H1 (cell line): ENCODE measurements around the gene ATP11A. TPM values are rescaled to one million over a fixed set of nuclear protein-coding genes. Genes with fewer than 3 reads are reported as not detected.

Experiments
- CTCF ChIA-PET: fragments of 300-600 bp; sonication (Branson Sonifier 250); formaldehyde crosslinking; loops from one replicate; lab custom pipeline; 2021; ENCODE audit not compliant: partially characterized antibody; lab: Charles Lee
- POLR2A ChIA-PET: fragments of 300-600 bp; sonication (Branson Sonifier 250); formaldehyde crosslinking; loops from one replicate; lab custom pipeline; 2021; ENCODE audit warnings: inconsistent platforms; ENCODE audit not compliant: partially characterized antibody; lab: Charles Lee
- DNase-seq, 2 experiments: peaks; one replicate each; pipeline versions ENCODE4 v3.0.0 to v3.0.0-alpha.2; 2010 to 2022; ENCODE audit warnings: low spot score in 2 of 2, low read depth in 1 of 2, mixed read lengths in 1 of 2
- FAIRE-seq: peaks from 2 replicates; lab custom pipeline; 2011; peaks lifted over from hg19 to GRCh38; lab: Jason Lieb, UNC
- H2AFZ ChIP-seq: 2 replicates; pipeline ENCODE4 v1.8.1; 2012; ENCODE audit warnings: low read length, inconsistent platforms
- H2AK5ac ChIP-seq: 2 replicates; pipeline ENCODE4 v1.6.1; 2013; ENCODE audit warnings: low read depth, low read length
- H2BK120ac ChIP-seq: replicated peaks from 2 replicates; pipeline ENCODE3; 2013; ENCODE audit warnings: low read depth, low read length, inconsistent platforms
- H2BK12ac ChIP-seq: 2 replicates; pipeline ENCODE4 v1.6.1; 2013; ENCODE audit warnings: low read depth, low read length
- H2BK15ac ChIP-seq: 2 replicates; pipeline ENCODE4 v1.6.1; 2013; ENCODE audit warnings: low read length
- H2BK20ac ChIP-seq: 2 replicates; pipeline ENCODE4 v1.6.1; 2013; ENCODE audit warnings: low read length
- H2BK5ac ChIP-seq: 2 replicates; pipeline ENCODE4 v1.6.1; 2013; ENCODE audit warnings: low read depth, low read length
- H3K14ac ChIP-seq: 2 replicates; pipeline ENCODE4 v1.6.1; 2013; ENCODE audit warnings: inconsistent platforms; ENCODE audit not compliant: insufficient read length
- H3K18ac ChIP-seq: 2 replicates; pipeline ENCODE4 v1.6.1; 2013; ENCODE audit warnings: low read length; ENCODE audit errors: extremely low read depth
- H3K23ac ChIP-seq: 2 replicates; pipeline ENCODE4 v1.6.1; 2013; ENCODE audit warnings: inconsistent platforms; ENCODE audit not compliant: insufficient read length
- H3K23me2 ChIP-seq: 2 replicates; pipeline ENCODE4 v1.6.1; 2013; ENCODE audit warnings: low read depth, low read length
- H3K27ac ChIP-seq: 2 replicates; pipeline ENCODE4 v1.6.1; 2011; ENCODE audit warnings: low read depth, low read length, inconsistent platforms
- H3K27me3 ChIP-seq, 4 experiments: replicated peaks in 1 of 4; 1 replicate in 1 of 4; 2 replicates in 3 of 4; pipeline versions ENCODE4 v1.6.1 to v1.8.1; 2011 to 2013; ENCODE audit warnings: low read length in 3 of 4, mild to moderate bottlenecking in 3 of 4, inconsistent platforms in 2 of 4, mixed read lengths in 2 of 4, moderate library complexity in 1 of 4; ENCODE audit not compliant: control insufficient read depth in 3 of 4, insufficient read depth in 3 of 4; ENCODE audit errors: extremely low read depth in 1 of 4
- H3K36me3 ChIP-seq, 4 experiments: 2 replicates each; pipeline versions ENCODE4 v1.6.1 to v1.8.1; 2011 to 2013; ENCODE audit warnings: mild to moderate bottlenecking in 4 of 4, low read length in 3 of 4, moderate library complexity in 2 of 4, control low read depth in 1 of 4, inconsistent platforms in 1 of 4; ENCODE audit not compliant: insufficient read depth in 4 of 4, control insufficient read depth in 2 of 4
- H3K4ac ChIP-seq: replicated peaks from 2 replicates; pipeline ENCODE3; 2013; ENCODE audit warnings: low read length, low read depth, mixed read lengths, inconsistent platforms; ENCODE audit not compliant: insufficient read length
- H3K4me1 ChIP-seq, 4 experiments: replicated peaks in 1 of 4; 1 replicate in 1 of 4; 2 replicates in 3 of 4; pipeline versions ENCODE4 v1.6.1 to v1.8.1; 2011 to 2013; ENCODE audit warnings: low read length in 3 of 4, inconsistent platforms in 2 of 4, mixed read lengths in 1 of 4; ENCODE audit not compliant: insufficient read depth in 4 of 4, control insufficient read depth in 3 of 4
- H3K4me2 ChIP-seq, 2 experiments: 2 replicates each; pipeline versions ENCODE4 v1.6.1 to v1.8.1; 2011 to 2013; ENCODE audit warnings: low read depth in 2 of 2, low read length in 2 of 2, control low read depth in 1 of 2, inconsistent platforms in 1 of 2, mild to moderate bottlenecking in 1 of 2; ENCODE audit not compliant: insufficient read depth in 1 of 2
- H3K4me3 ChIP-seq, 4 experiments: fragments of 200-600, 300-600 bp in 1 of 4; sonication (generic), shearing (Covaris generic), sonication (Bioruptor Twin) in 1 of 4; 2 replicates each; pipeline versions ENCODE4 v1.5.1 to v1.8.1; 2011 to 2016; ENCODE audit warnings: low read length in 4 of 4, low read depth in 3 of 4, control low read depth in 2 of 4, inconsistent platforms in 2 of 4, mild to moderate bottlenecking in 2 of 4, mixed read lengths in 1 of 4, moderate library complexity in 1 of 4; ENCODE audit not compliant: insufficient read depth in 2 of 4; ENCODE audit errors: extremely low read depth in 1 of 4
- H3K56ac ChIP-seq: replicated peaks from 2 replicates; pipeline ENCODE3; 2013; ENCODE audit warnings: low read depth, mild to moderate bottlenecking, mixed read lengths, low read length, inconsistent platforms; ENCODE audit not compliant: insufficient read length
- H3K79me1 ChIP-seq: 2 replicates; pipeline ENCODE4 v1.6.1; 2013; ENCODE audit warnings: low read depth, low read length, control low read depth
- H3K79me2 ChIP-seq, 2 experiments: 2 replicates each; pipeline versions ENCODE4 v1.6.1 to v1.8.1; 2012 to 2013; ENCODE audit warnings: low read length in 2 of 2, mild to moderate bottlenecking in 2 of 2, inconsistent platforms in 1 of 2; ENCODE audit not compliant: insufficient read depth in 2 of 2, control insufficient read depth in 1 of 2
- H3K9ac ChIP-seq, 4 experiments: replicated peaks in 1 of 4; 1 replicate in 1 of 4; 2 replicates in 3 of 4; pipeline versions ENCODE4 v1.6.1 to v1.8.1; 2011 to 2013; ENCODE audit warnings: low read depth in 3 of 4, low read length in 3 of 4, control low read depth in 2 of 4, mild to moderate bottlenecking in 2 of 4, moderate library complexity in 2 of 4, inconsistent platforms in 1 of 4; ENCODE audit errors: extremely low read depth in 1 of 4
- H3K9me3 ChIP-seq, 2 experiments: 2 replicates each; pipeline versions ENCODE4 v1.6.1 to v1.8.1; 2012 to 2013; ENCODE audit warnings: mild to moderate bottlenecking in 2 of 2, moderate library complexity in 2 of 2, control low read depth in 1 of 2, inconsistent platforms in 1 of 2, low read depth in 1 of 2, low read length in 1 of 2, mixed read lengths in 1 of 2; ENCODE audit not compliant: insufficient read depth in 2 of 2
- H4K20me1 ChIP-seq, 2 experiments: replicated peaks in 1 of 2; 2 replicates each; pipeline versions ENCODE3 to v1.8.1; 2011 to 2013; ENCODE audit warnings: inconsistent platforms in 2 of 2, low read length in 2 of 2, mild to moderate bottlenecking in 1 of 2; ENCODE audit not compliant: insufficient read depth in 2 of 2, control insufficient read depth in 1 of 2
- H4K5ac ChIP-seq: 2 replicates; pipeline ENCODE4 v1.6.1; 2013; ENCODE audit warnings: low read length, low read depth, mixed read lengths, inconsistent platforms; ENCODE audit not compliant: insufficient read length
- H4K8ac ChIP-seq: 2 replicates; pipeline ENCODE4 v1.8.0; 2013; ENCODE audit warnings: mild to moderate bottlenecking, moderate library complexity, low read length, inconsistent platforms; ENCODE audit not compliant: insufficient read depth; ENCODE audit errors: extremely low read depth
- H4K91ac ChIP-seq: replicated peaks from 2 replicates; pipeline ENCODE3; 2013; ENCODE audit warnings: low read length, mixed read lengths, inconsistent platforms; ENCODE audit not compliant: insufficient read length
- HDAC2 ChIP-seq, 2 experiments: fragments of 300-600 bp in 1 of 2; sonication (generic) in 1 of 2; IDR thresholded peaks; 2 replicates each; pipeline ENCODE4 v1.6.1; 2011 to 2012; ENCODE audit warnings: low read depth in 2 of 2, low read length in 2 of 2, mild to moderate bottlenecking in 2 of 2, moderate library complexity in 2 of 2, borderline replicate concordance in 1 of 2, inconsistent platforms in 1 of 2
- POLR2AphosphoS5 ChIP-seq: IDR thresholded peaks from 2 replicates; pipeline ENCODE4 v1.6.1; 2011; ENCODE audit warnings: low read depth, low read length
- WGBS, 2 experiments: shearing (Covaris generic) in 1 of 2; methylation state at CpG; one replicate each; pipeline versions ENCODE4 v1.1.6 to v1.1.7; 2013 to 2015; ENCODE audit warnings: low lambda C conversion rate in 2 of 2, mixed read lengths in 2 of 2, inconsistent platforms in 1 of 2, low coverage in 1 of 2, missing lambda C conversion rate in 1 of 2; ENCODE audit not compliant: insufficient replicate concordance in 2 of 2, insufficient coverage in 1 of 2, insufficient read length in 1 of 2; ENCODE audit errors: extremely low coverage in 1 of 2, missing lambda C conversion rate in 1 of 2; 5-methylcytosine and 5-hydroxymethylcytosine counted together
- polyA plus RNA-seq, 7 experiments: library from polyadenylated mRNA; depleted of rRNA in 3 of 7; stranded (reverse) in 5 of 7; unstranded in 2 of 7; fragments of >200 nt in 5 of 7; fragments of 200-250 nt in 2 of 7; gene quantifications; 1 replicate in 5 of 7; 2 replicates in 1 of 7; 4 replicates in 1 of 7; pipeline versions ENCODE4 v1.2.1 to v1.2.3, GENCODE V29; 2011 to 2013; ENCODE audit warnings: missing spikeins in 2 of 7, mixed read lengths in 2 of 7
- total RNA-seq: library from RNA; stranded (reverse); fragmentation: NEBNext Ultra II Directional; extraction: Animal tissue kit (Norgen Biotek cat#: 25700); gene quantifications from 2 replicates; pipeline ENCODE4 v1.2.1, GENCODE V29; 2021

Gene ATP11A
- total and polyA plus RNA-seq, 2 of the 8 experiments (the other 6 are each of a cell fraction or from before 2014, with no cell fraction given), result 28.8 to 72.9 TPM

- CTCF ChIA-PET, result interaction anchor here (0.9 to 5.6 kb wide), 12 partner anchors 8 to 266 kb away, joined by 3 to 31 read pairs (median 3); no protein-coding TSS in a partner anchor
- 0 out of 4 replicates have a peak overlapping the region, but pooled peaks of 1 of the 2 experiments have one; percentile 17 for H3K4me2 ChIP-seq
Measured at GRCh38 chr13:112885242-112885781, 195.5 kb downstream of the ATP11A start.

More at GRCh38 chr13:112885242-112885781, 195.5 kb downstream of the ATP11A start:
- H3K4me3 ChIP-seq, result no peak overlapping the region
- H2BK120ac ChIP-seq, result no peak overlapping the region
- TF ChIP-seq HDAC2 (IDR thresholded peaks at IDR 0.05; ENCODE audit: borderline replicate concordance in 1 of 2, low read depth in 2 of 2, low read length in 2 of 2), result no peak
- peak; percentile 70; the same call in 1 of the 2 replicates for TF ChIP-seq POLR2AphosphoS5
- TF ChIP-seq, all 59 proteins: peak for 1
- Histone ChIP-seq H2BK15ac (no peak overlapping the region), H3K9me3 (no peaks in the 10 kb centered on the region), H4K8ac (no peak overlapping the region), H4K91ac (no peak overlapping the region), H3K27me3 (peaks cover 0 to 5% (median 2%) of the 10 kb centered on the region in 4 experiments; a peak in 3 of 7 replicates), H3K18ac (no peak overlapping the region), H2BK5ac (no peak overlapping the region; the same call in 1 of the 2 replicates), H3K27ac (no peak overlapping the region), H3K14ac (peak overlapping the region; percentile 3), H3K56ac (no peak overlapping the region), H3K79me2 (no peaks in the 10 kb centered on the region), H3K4me1 (peaks cover 0 to 12% (median 7%) of the 10 kb centered on the region in 4 experiments; a peak in 5 of 7 replicates), H4K20me1 (peaks cover 0 to 8% of the 10 kb centered on the region in 2 experiments), H4K5ac (no peak overlapping the region), H3K23ac (no peak overlapping the region), H3K9ac (no peak overlapping the region), H2BK20ac (no peak overlapping the region), H3K79me1 (no peaks in the 10 kb centered on the region), H2AK5ac (no peak overlapping the region; the same call in 1 of the 2 replicates), H3K23me2 (no peaks in the 10 kb centered on the region), H3K4ac (no peak overlapping the region), H3K36me3 (peaks cover 0 to 17% (median 8%) of the 10 kb centered on the region in 4 experiments; a peak in 4 of 8 replicates), H2AFZ (no peak overlapping the region), H2BK12ac (no peak overlapping the region)
- 82% methylated on average over 19 of the region's 19 CpGs; no CpG with 5 or more reads in 1 of the 2 experiments for WGBS, 2 experiments
- POLR2A ChIA-PET, result interaction anchor here (1.2 to 1.8 kb wide), 3 partner anchors 14 to 101 kb away, joined by 4 to 6 read pairs (median 4); no protein-coding TSS in a partner anchor
- DNase-seq (no peak), FAIRE-seq (no peak)
